Activated naive CD4-positive, alpha-beta T cell treated with anti-CD3 and anti-CD28 coated beads for 36 hours (primary cell): ENCODE results near the gene ROS1. TPM values are rescaled to one million over a fixed set of nuclear protein-coding genes. Genes with fewer than 3 reads are reported as not detected.
A peak's percentile ranks its signal among the peaks of the same experiment; 100 is the strongest.
"Not testable (repeated sequence)": the region's sequence is repeated elsewhere in the genome, so short reads cannot be mapped to it uniquely, and the experiment has no call there.

Experiments
- CTCF ChIA-PET: fragments of 350-600 bp; sonication (Branson Sonifier 250); formaldehyde crosslinking; loops from one replicate; lab custom pipeline; 2021; ENCODE audit warnings: antibody characterized with exemption; lab: Charles Lee
- DNase-seq: peaks from one replicate; pipeline ENCODE4 v3.0.0-alpha.2; 2020
- H3K27ac Mint-ChIP-seq: one replicate; pipeline ENCODE4 v1.8.0; 2021; ENCODE audit warnings: mild to moderate bottlenecking, mixed read lengths
- H3K27me3 Mint-ChIP-seq: one replicate; pipeline ENCODE4 v1.8.0; 2021; ENCODE audit warnings: low read depth, mixed read lengths
- H3K36me3 Mint-ChIP-seq: one replicate; pipeline ENCODE4 v1.8.0; 2021; ENCODE audit warnings: low read depth, mixed read lengths
- H3K4me1 Mint-ChIP-seq: one replicate; pipeline ENCODE4 v1.8.0; 2021; ENCODE audit warnings: low read depth, mixed read lengths
- H3K4me3 Mint-ChIP-seq: one replicate; pipeline ENCODE4 v1.8.0; 2021; ENCODE audit warnings: mild to moderate bottlenecking, moderate library complexity, mixed read lengths
- H3K9me3 Mint-ChIP-seq: one replicate; pipeline ENCODE4 v1.8.0; 2021; ENCODE audit warnings: mixed read lengths
- intact Hi-C: fragments of 100-400 bp; cut with micrococcal nuclease; formaldehyde crosslinking; loops from one replicate; pipeline ENCODE4 v1.15.1; 2023
- total RNA-seq, 2 experiments: library from RNA; stranded (reverse); gene quantifications; one replicate each; pipeline ENCODE4 v1.2.3, GENCODE V29; 2021

Gene ROS1
- not detected for total RNA-seq

- no peak within 1 kb of the TSS for H3K27ac Mint-ChIP-seq
- no peaks in the 10 kb centered on the region for H3K4me1 Mint-ChIP-seq
- no peak for DNase-seq
- intact Hi-C loops = no loop called here
- H3K27me3 Mint-ChIP-seq = peaks cover 25% of the 10 kb centered on the region
- no peaks in the 10 kb centered on the region for H3K9me3 Mint-ChIP-seq
- CTCF ChIA-PET = interaction anchor here (0.5 to 1.2 kb wide), 7 partner anchors 19 to 144 kb away, joined by 3 to 4 read pairs (median 3); no protein-coding TSS in a partner anchor
- H3K4me3 Mint-ChIP-seq = no peak within 1 kb of the TSS
- H3K36me3 Mint-ChIP-seq = no peaks in the 10 kb centered on the region
Observed at GRCh38 chr6:117425431-117426153, at the start of gene ROS1. Gene ROS1 (minus strand): TSS chr6:117425942. CDS start chr6:117425656, 286 bp downstream.

DNA sequence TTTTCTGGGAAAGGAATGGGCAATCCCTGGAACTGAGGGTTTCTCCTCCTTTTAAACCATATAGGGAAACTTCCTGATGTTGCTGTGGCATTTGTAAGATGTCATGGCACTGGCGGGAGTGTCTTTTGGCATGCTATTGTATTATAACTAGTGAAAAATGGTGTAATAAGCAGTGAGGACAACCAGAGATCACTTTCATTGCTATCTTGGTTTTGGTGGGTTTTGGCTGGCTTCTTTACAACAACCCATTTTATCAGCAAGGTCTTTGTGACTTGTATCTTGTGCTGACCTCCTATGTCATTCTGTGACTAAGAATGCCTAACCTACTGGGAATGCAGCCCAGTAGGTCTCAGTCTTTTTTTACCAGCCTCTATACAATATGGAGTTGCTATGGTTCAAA, 47.7 kb upstream of the ROS1 start:
- no peak for DNase-seq
- H3K27me3 Mint-ChIP-seq = peaks cover 24% of the 10 kb centered on the region
- no peak overlapping the region for H3K27ac Mint-ChIP-seq
- H3K4me3 Mint-ChIP-seq = no peak overlapping the region
- intact Hi-C loops = no loop called here
- no peaks in the 10 kb centered on the region for H3K9me3 Mint-ChIP-seq
- peaks cover 3% of the 10 kb centered on the region for H3K4me1 Mint-ChIP-seq
- no peaks in the 10 kb centered on the region for H3K36me3 Mint-ChIP-seq
- CTCF ChIA-PET = interaction anchor here (0.6 to 1.0 kb wide), 2 partner anchors 26 to 75 kb away, joined by 3 read pairs; no protein-coding TSS in a partner anchor

DNA sequence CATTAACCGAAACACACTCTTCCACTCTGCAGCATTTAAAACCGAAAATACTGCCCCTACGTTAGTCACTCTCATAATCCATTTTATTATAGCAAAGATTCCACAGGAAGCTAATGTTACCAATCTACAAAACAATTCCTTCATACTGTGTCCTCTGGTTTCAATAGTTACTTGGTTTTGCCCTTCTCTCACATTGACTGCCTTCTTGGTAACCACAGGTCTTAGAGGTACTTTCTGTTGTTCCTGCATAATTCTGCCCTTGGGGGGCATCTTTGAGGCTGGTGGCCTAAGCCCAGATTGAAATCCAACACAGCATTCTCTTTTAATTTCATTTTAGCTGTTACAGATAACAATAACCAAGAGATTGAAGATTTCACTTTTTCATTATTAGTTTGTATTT, 46.9 kb upstream of the ROS1 start:
- Mint-ChIP-seq H3K36me3 (no peaks in the 10 kb centered on the region), H3K4me3 (no peak overlapping the region), H3K4me1 (peaks cover 3% of the 10 kb centered on the region), H3K27me3 (peaks cover 22% of the 10 kb centered on the region), H3K9me3 (no peaks in the 10 kb centered on the region), H3K27ac (no peak overlapping the region)
- CTCF ChIA-PET = no interaction called here
- no peak for DNase-seq
- intact Hi-C loops = no loop called here

DNA sequence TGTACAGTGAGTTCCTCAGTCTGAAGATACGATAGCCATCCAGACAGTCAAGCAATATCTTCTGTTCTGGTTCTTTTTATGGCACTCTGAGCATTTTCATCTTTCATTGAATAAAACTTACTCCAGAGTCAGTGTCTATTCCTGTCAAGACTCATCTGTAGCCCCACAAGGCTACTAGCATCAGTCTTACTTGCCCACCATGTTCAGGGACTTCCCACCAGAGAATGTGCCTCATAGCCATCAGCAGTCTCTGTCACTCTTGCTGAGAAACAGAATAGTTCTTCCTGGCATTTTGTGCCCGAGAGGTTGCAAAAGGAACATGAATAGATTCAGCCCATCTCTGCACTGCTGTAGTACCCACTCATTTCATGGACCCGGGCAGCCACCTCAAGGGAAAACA, 44.0 kb upstream of the ROS1 start:
- no peaks in the 10 kb centered on the region for H3K36me3 Mint-ChIP-seq
- CTCF ChIA-PET = no interaction called here
- no peak for DNase-seq
- H3K9me3 Mint-ChIP-seq = no peaks in the 10 kb centered on the region
- H3K4me3 Mint-ChIP-seq = no peak overlapping the region
- intact Hi-C loops = no loop called here
- peaks cover 5% of the 10 kb centered on the region for H3K4me1 Mint-ChIP-seq
- H3K27ac Mint-ChIP-seq = no peak overlapping the region
- peaks cover 37% of the 10 kb centered on the region for H3K27me3 Mint-ChIP-seq

DNA sequence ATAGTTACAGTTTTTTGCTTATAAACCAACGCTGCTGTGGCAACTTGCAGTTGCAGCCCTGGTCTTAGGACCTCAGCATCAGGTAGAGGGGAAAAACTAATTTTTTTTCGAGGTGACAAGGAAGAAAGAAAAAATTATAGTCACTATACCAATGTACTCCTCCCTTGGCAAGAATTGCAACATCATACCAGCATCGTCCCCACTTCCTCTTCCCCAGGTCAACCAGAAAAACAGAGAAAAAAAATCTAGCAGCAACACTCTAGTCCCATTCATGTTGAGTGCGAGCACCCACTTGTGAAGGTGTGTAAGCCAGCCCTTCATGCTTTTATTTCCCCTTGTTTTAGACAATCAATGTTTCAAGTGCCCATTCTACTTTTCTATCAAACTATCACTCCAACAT, 43.6 kb upstream of the ROS1 start:
- intact Hi-C loops = no loop called here
- CTCF ChIA-PET = interaction anchor here (1.2 kb wide), 1 partner anchor 20 kb away, joined by 8 read pairs; no protein-coding TSS in a partner anchor
- DNase-seq = no peak
- no peak overlapping the region for H3K4me3 Mint-ChIP-seq
- no peak overlapping the region for H3K27ac Mint-ChIP-seq
- H3K4me1 Mint-ChIP-seq = peaks cover 7% of the 10 kb centered on the region
- H3K27me3 Mint-ChIP-seq = peaks cover 37% of the 10 kb centered on the region
- H3K36me3 Mint-ChIP-seq = no peaks in the 10 kb centered on the region
- H3K9me3 Mint-ChIP-seq = no peaks in the 10 kb centered on the region

GRCh38 chr6:117468527-117468926, 42.8 kb upstream of the ROS1 start:
- H3K27me3 Mint-ChIP-seq = peaks cover 31% of the 10 kb centered on the region
- H3K27ac Mint-ChIP-seq, H3K36me3 Mint-ChIP-seq, H3K9me3 Mint-ChIP-seq, DNase-seq, H3K4me3 Mint-ChIP-seq, intact Hi-C loops: not testable (repeated sequence)
- H3K4me1 Mint-ChIP-seq = peaks cover 15% of the 10 kb centered on the region
- CTCF ChIA-PET = interaction anchor here (1.2 kb wide), 1 partner anchor 19 kb away, joined by 8 read pairs; no protein-coding TSS in a partner anchor

DNA sequence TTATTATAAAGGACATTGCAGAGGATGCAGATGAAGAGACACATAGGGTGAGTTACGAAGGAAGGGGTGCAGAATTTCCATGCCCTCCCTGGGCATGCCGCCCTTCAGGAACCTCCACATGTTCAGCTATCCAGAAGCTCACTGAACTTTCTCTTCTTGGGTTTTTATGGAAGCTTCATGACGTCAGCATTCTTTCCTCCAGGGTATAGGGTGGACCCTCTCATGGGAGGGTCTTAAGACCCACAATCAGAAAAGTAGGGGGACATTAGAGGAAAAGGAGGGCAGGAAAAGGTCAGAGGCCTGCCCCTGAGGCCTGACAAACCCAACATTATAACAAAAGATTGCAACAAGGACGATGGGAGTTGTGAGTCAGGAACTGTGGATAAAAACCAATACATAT, 42.1 kb upstream of the ROS1 start:
- Mint-ChIP-seq H3K4me1 (peaks cover 16% of the 10 kb centered on the region), H3K4me3 (no peak overlapping the region), H3K9me3 (no peaks in the 10 kb centered on the region), H3K36me3 (no peaks in the 10 kb centered on the region), H3K27ac (no peak overlapping the region), H3K27me3 (peaks cover 26% of the 10 kb centered on the region)
- CTCF ChIA-PET = no interaction called here
- no peak for DNase-seq
- intact Hi-C loops = no loop called here

DNA sequence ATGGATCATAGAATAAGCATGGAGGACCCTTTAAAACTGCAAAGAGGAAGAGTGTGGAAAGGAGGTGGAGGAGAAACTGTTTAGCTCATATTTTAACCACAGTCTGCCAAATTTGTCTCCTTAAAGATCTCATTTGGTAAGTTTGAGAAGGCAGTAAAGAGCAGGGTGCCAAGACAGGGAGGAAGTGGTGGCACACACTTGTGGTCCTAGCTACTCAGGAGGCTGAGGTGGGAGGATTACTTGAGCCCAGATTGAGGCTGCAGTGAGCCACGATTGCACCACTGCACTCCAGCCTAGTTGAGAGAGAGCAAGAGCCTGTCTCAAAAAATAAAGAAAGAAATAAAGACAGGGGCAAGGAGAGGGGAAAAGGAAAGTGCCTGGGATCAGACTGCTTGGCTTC, 39.9 kb upstream of the ROS1 start:
- Mint-ChIP-seq H3K27me3 (peaks cover 19% of the 10 kb centered on the region), H3K4me1 (peaks cover 16% of the 10 kb centered on the region), H3K36me3 (no peaks in the 10 kb centered on the region), H3K4me3 (no peak overlapping the region), H3K27ac (no peak overlapping the region), H3K9me3 (no peaks in the 10 kb centered on the region)
- DNase-seq = no peak
- CTCF ChIA-PET = interaction anchor here (1.5 to 1.7 kb wide), 2 partner anchors 16 to 139 kb away, joined by 4 to 7 read pairs; no protein-coding TSS in a partner anchor
- intact Hi-C loops = no loop called here

GRCh38 chr6:117464700-117465099, 39.0 kb upstream of the ROS1 start:
- H3K27me3 Mint-ChIP-seq = peaks cover 20% of the 10 kb centered on the region
- no peak overlapping the region for H3K27ac Mint-ChIP-seq
- intact Hi-C loops = loop anchor here (1.0 kb wide), 4 partner anchors 18 to 138 kb away; partner anchors contain the start of genes DCBLD1 and GOPC
- H3K36me3 Mint-ChIP-seq = no peaks in the 10 kb centered on the region
- H3K4me3 Mint-ChIP-seq = no peak overlapping the region
- no peak for DNase-seq
- H3K9me3 Mint-ChIP-seq = no peaks in the 10 kb centered on the region
- peaks cover 16% of the 10 kb centered on the region for H3K4me1 Mint-ChIP-seq
- CTCF ChIA-PET = interaction anchor here (1.5 to 1.7 kb wide), 2 partner anchors 15 to 140 kb away, joined by 4 to 7 read pairs; no protein-coding TSS in a partner anchor

GRCh38 chr6:117463762-117464665, 38.3 kb upstream of the ROS1 start:
- peaks cover 20% of the 10 kb centered on the region for H3K27me3 Mint-ChIP-seq
- H3K27ac Mint-ChIP-seq = peak overlapping the region; percentile 54
- intact Hi-C loops = loop anchor here (1.0 kb wide), 4 partner anchors 18 to 138 kb away; partner anchors contain the start of genes DCBLD1 and GOPC
- CTCF ChIA-PET = interaction anchor here (1.5 to 1.7 kb wide), 2 partner anchors 14 to 141 kb away, joined by 4 to 7 read pairs; no protein-coding TSS in a partner anchor
- no peaks in the 10 kb centered on the region for H3K36me3 Mint-ChIP-seq
- H3K4me3 Mint-ChIP-seq = no peak overlapping the region
- DNase-seq = peak; percentile 55
- H3K9me3 Mint-ChIP-seq = no peaks in the 10 kb centered on the region
- peaks cover 13% of the 10 kb centered on the region for H3K4me1 Mint-ChIP-seq

- CTCF ChIA-PET = interaction anchor here (0.7 kb wide), 1 partner anchor 525 kb away, joined by 3 read pairs; no protein-coding TSS in a partner anchor
- peaks cover 2% of the 10 kb centered on the region for H3K27me3 Mint-ChIP-seq
- H3K9me3 Mint-ChIP-seq = no peaks in the 10 kb centered on the region
- no peaks in the 10 kb centered on the region for H3K36me3 Mint-ChIP-seq
- H3K4me1 Mint-ChIP-seq = peaks cover 10% of the 10 kb centered on the region
- no peak overlapping the region for H3K4me3 Mint-ChIP-seq
- no peak overlapping the region for H3K27ac Mint-ChIP-seq
- intact Hi-C loops = no loop called here
- DNase-seq = no peak
Observed at GRCh38 chr6:117459204-117459944, 33.6 kb upstream of the ROS1 start.
